HepG2 (cell line): ENCODE results near the gene SLC35B1. TPM values are rescaled to one million over a fixed set of nuclear protein-coding genes. Genes with fewer than 3 reads are reported as not detected.

ENCODE experiments used
- ATAC-seq: fragments of 200-7000 bp; cut with Tn5 transposase; 3 replicates; pipeline ENCODE4 v1.9.1; 2020; ENCODE audit warnings: mild to moderate bottlenecking, moderate library complexity
- BruUV-seq: library from RNA; stranded (reverse); fragments of 400-500 nt; replicated peaks from 2 replicates; lab custom pipeline; 2021; lab: Mats Ljungman, UMichigan
- CTCF ChIA-PET: fragments of 300-600 bp; formaldehyde crosslinking; extraction: SDS; loops from one replicate; lab custom pipeline; 2021; ENCODE audit warnings: low total read pairs, inconsistent platforms, low intra/inter-chr PET ratio; lab: Yijun Ruan, JAX
- POLR2A ChIA-PET: fragments of 350-600 bp; sonication (Branson Sonifier 250); formaldehyde crosslinking; loops from one replicate; lab custom pipeline; 2020; ENCODE audit warnings: antibody characterized with exemption, inconsistent platforms; lab: Yijun Ruan, JAX
- DNase-seq: peaks from one replicate; pipeline ENCODE4 v3.0.0-alpha.2; 2015; ENCODE audit warnings: low spot score
- FAIRE-seq: peaks from 3 replicates; lab custom pipeline; 2011; peaks lifted over from hg19 to GRCh38; lab: Jason Lieb, UNC
- H2AFZ ChIP-seq: one replicate; pipeline ENCODE4 v1.6.1; 2011; ENCODE audit warnings: low read length, inconsistent platforms
- H3K27ac ChIP-seq: fragments of 300-600 bp; 3 replicates; pipeline ENCODE4 v1.8.0; 2011; ENCODE audit warnings: mixed run types, mild to moderate bottlenecking, mixed read lengths, low read length, inconsistent platforms; ENCODE audit not compliant: insufficient read depth; ENCODE audit errors: extremely low read length
- H3K27me3 ChIP-seq, 2 experiments: fragments of 200-600 bp in 1 of 2; 2 replicates in 1 of 2; 3 replicates in 1 of 2; pipeline versions ENCODE4 v1.6.0 to v1.8.0; 2011; ENCODE audit warnings: low read length in 2 of 2, mild to moderate bottlenecking in 2 of 2, moderate library complexity in 2 of 2, inconsistent platforms in 1 of 2; ENCODE audit not compliant: insufficient read depth in 2 of 2, control insufficient read depth in 1 of 2
- H3K36me3 ChIP-seq, 2 experiments: fragments of 200-600 bp in 1 of 2; replicated peaks in 1 of 2; 2 replicates in 1 of 2; 3 replicates in 1 of 2; pipeline versions ENCODE4 v1.5.1 to v1.8.0; 2011; ENCODE audit warnings: low read length in 2 of 2, inconsistent platforms in 1 of 2; ENCODE audit not compliant: insufficient read depth in 2 of 2, control insufficient read depth in 1 of 2
- H3K4me1 ChIP-seq: 2 replicates; pipeline ENCODE4 v1.5.1; 2012; ENCODE audit warnings: low read length, inconsistent platforms; ENCODE audit not compliant: insufficient read depth
- H3K4me2 ChIP-seq: 2 replicates; pipeline ENCODE4 v1.6.0; 2011; ENCODE audit warnings: low read depth, low read length, inconsistent platforms
- H3K4me3 ChIP-seq, 3 experiments: fragments of 200-600 bp in 1 of 3; sonication (generic), shearing (Covaris generic) in 1 of 3; replicated peaks in 1 of 3; 2 replicates each; pipeline ENCODE4 v1.5.1; 2011 to 2016; ENCODE audit warnings: low read length in 3 of 3, inconsistent platforms in 2 of 3, low read depth in 2 of 3, mild to moderate bottlenecking in 2 of 3, control low read depth in 1 of 3, mixed read lengths in 1 of 3; ENCODE audit not compliant: insufficient read depth in 1 of 3
- H3K79me2 ChIP-seq: one replicate; pipeline ENCODE4 v1.6.1; 2011; ENCODE audit warnings: low read length, inconsistent platforms; ENCODE audit not compliant: insufficient read depth
- H3K9ac ChIP-seq: 2 replicates; pipeline ENCODE4 v1.6.0; 2011; ENCODE audit warnings: mild to moderate bottlenecking, low read depth, low read length, inconsistent platforms; ENCODE audit not compliant: insufficient read depth
- H3K9me3 ChIP-seq: 2 replicates; pipeline ENCODE4 v1.5.1; 2012; ENCODE audit warnings: mild to moderate bottlenecking, low read length
- H4K20me1 ChIP-seq: 2 replicates; pipeline ENCODE4 v1.6.0; 2011; ENCODE audit warnings: inconsistent platforms, mild to moderate bottlenecking, low read length, moderate library complexity; ENCODE audit not compliant: insufficient read depth
- AKNA ChIP-seq: sonication (generic); formaldehyde crosslinking; IDR thresholded peaks from 2 replicates; pipeline ENCODE4 v1.4.0; 2020; ENCODE audit warnings: missing genetic modification reagents, borderline replicate concordance
- CHD2 ChIP-seq: IDR thresholded peaks from 2 replicates; pipeline ENCODE4 v1.6.1; 2011; ENCODE audit warnings: low read depth, low read length, improper control_type of control experiment
- GPBP1L1 ChIP-seq: sonication (generic); formaldehyde crosslinking; IDR thresholded peaks from 2 replicates; pipeline ENCODE4 v1.5.0; 2020; ENCODE audit warnings: mild to moderate bottlenecking, missing genetic modification reagents
- MXI1 ChIP-seq: IDR thresholded peaks from 3 replicates; pipeline ENCODE4 v1.6.1; 2012; ENCODE audit warnings: low read depth, low read length, inconsistent platforms, borderline replicate concordance
- SIN3B ChIP-seq: fragments of 150-350 bp; IDR thresholded peaks from 2 replicates; pipeline ENCODE4 v1.6.1; 2014; ENCODE audit warnings: low read length
- SOX13 ChIP-seq, 3 experiments: fragments of 450-650 bp in 1 of 3; sonication (generic) in 1 of 3; formaldehyde crosslinking in 1 of 3; IDR thresholded peaks in 2 of 3; conservative IDR thresholded peaks in 1 of 3; 2 replicates each; pipeline versions ENCODE4 v1.5.0 to v1.6.1; 2016 to 2020; ENCODE audit warnings: antibody characterized with exemption in 1 of 3, mild to moderate bottlenecking in 1 of 3, missing compliant biosample characterization in 1 of 3, missing genetic modification reagents in 1 of 3, moderate library complexity in 1 of 3
- ZNF235 ChIP-seq: sonication (generic); formaldehyde crosslinking; IDR thresholded peaks from 2 replicates; pipeline ENCODE4 v1.8.1; 2023; ENCODE audit warnings: mild to moderate bottlenecking, missing genetic modification reagents, borderline replicate concordance
- ZNF253 ChIP-seq: sonication (generic); formaldehyde crosslinking; IDR thresholded peaks from 2 replicates; pipeline ENCODE4 v1.8.0; 2022; ENCODE audit warnings: mild to moderate bottlenecking, missing genetic modification reagents, borderline replicate concordance
- ZNF713 ChIP-seq: sonication (generic); formaldehyde crosslinking; IDR thresholded peaks from 2 replicates; pipeline ENCODE4 v1.4.0; 2020; ENCODE audit warnings: mild to moderate bottlenecking, missing genetic modification reagents
- WGBS: methylation state at CpG from one replicate; pipeline ENCODE4 v1.1.6; 2017; ENCODE audit warnings: low lambda C conversion rate; 5-methylcytosine and 5-hydroxymethylcytosine counted together
- in situ Hi-C: cut with HindIII; loops from 2 replicates; pipeline ENCODE4 v1.10.0; 2017; ENCODE audit warnings: low pct_unique_long_range_greater_than_20kb; ENCODE audit not compliant: extremely low pct_ligation_motif_present
- intact Hi-C: fragments of 100-400 bp; cut with micrococcal nuclease; formaldehyde crosslinking; loops from one replicate; pipeline ENCODE4 v1.10.0; 2022; ENCODE audit not compliant: unreplicated experiment
- polyA plus RNA-seq, 8 experiments: library from polyadenylated mRNA; depleted of rRNA in 3 of 8; stranded (reverse) in 7 of 8; unstranded in 1 of 8; fragments of >200 nt; fragmentation: Illumina TruSeq in 4 of 8; extraction: Trizol in 4 of 8; gene quantifications; 2 replicates each; pipeline versions ENCODE4 v1.2.1 to v1.2.3, GENCODE V29; 2011 to 2016; ENCODE audit warnings: low read depth in 4 of 8, missing spikeins in 1 of 8, mixed read lengths in 1 of 8; ENCODE audit not compliant: insufficient read depth in 1 of 8
- total RNA-seq, 5 experiments: library from RNA; depleted of rRNA; stranded (reverse); fragments of >200 nt; fragmentation: Illumina TruSeq; extraction: Trizol; gene quantifications; 2 replicates each; pipeline ENCODE4 v1.2.3, GENCODE V29; 2016; ENCODE audit warnings: low read depth in 1 of 5

SLC35B1 gene
- total and polyA plus RNA-seq, 2 of the 13 experiments (the other 11 are each of a cell fraction or from before 2014, with no cell fraction given), result 99.6 to 113 TPM

- H3K9me3 ChIP-seq, result no peaks in the 10 kb centered on the region
- peaks cover 29% of the 10 kb centered on the region for H3K4me1 ChIP-seq
- POLR2A ChIA-PET, result interaction anchor here (1.2 to 2.1 kb wide), 2 partner anchors 12 to 126 kb away, joined by 3 to 9 read pairs; partner anchors contain the start of gene SLC35B1
- no peak overlapping the region for H3K27ac ChIP-seq
- intact Hi-C loops, result loop anchor here (1.0 kb wide), 1 partner anchor 127 kb away; no protein-coding TSS in a partner anchor
- peaks cover 0 to 17% of the 10 kb centered on the region in 2 experiments; a peak in 2 of 5 replicates for H3K27me3 ChIP-seq
- 20% methylated on average over 5 of the region's 5 CpGs for WGBS
- no peak overlapping the region for H3K4me3 ChIP-seq
- peaks cover 5 to 8% of the 10 kb centered on the region in 2 experiments; a peak in 4 of 5 replicates for H3K36me3 ChIP-seq
- CTCF ChIA-PET, result interaction anchor here (1.1 to 6.6 kb wide), 9 partner anchors 8 to 140 kb away, joined by 3 to 210 read pairs (median 6); partner anchors contain the start of gene NXPH3
- FAIRE-seq (no peak), DNase-seq (no peak), ATAC-seq (no peak)
- no TSS peak for BruUV-seq
- no peaks in the 10 kb centered on the region for H3K79me2 ChIP-seq
- no peak overlapping the region for H3K4me2 ChIP-seq
- no peak overlapping the region for H3K9ac ChIP-seq
- H2AFZ ChIP-seq, result no peak overlapping the region
- H4K20me1 ChIP-seq, result no peaks in the 10 kb centered on the region
- TF ChIP-seq MXI1 (0 out of 3 replicates have a peak, but pooled peaks have one; percentile 11), ZNF713 (no peak), SOX13 (IDR thresholded peaks at IDR 0.05) (no peak), SOX13 (CRISPR knock-in tag; conservative IDR thresholded peaks at IDR 0.05 in 1 of 2, IDR thresholded peaks at IDR 0.05 in 1 of 2) (no peak), ZNF253 (no peak), AKNA (no peak), CHD2 (no peak), SIN3B (no peak), ZNF235 (CRISPR knock-in tag) (0 out of 2 replicates have a peak, but pooled peaks have one; percentile 14), GPBP1L1 (CRISPR knock-in tag) (no peak)
- TF ChIP-seq, all 625 proteins: peak for 2
- in situ Hi-C loops, result no loop called here
Observed at GRCh38 chr17:49695698-49696232, 12.0 kb downstream of the SLC35B1 start.
